ENCODE results near the gene MAPK8.

GRCh38 chr10:48440771-48441170, 134.3 kb downstream of the MAPK8 start:
- no peak for TF ChIP-seq CTCF (IDR thresholded peaks at IDR 0.05)
- TF ChIP-seq POLR2A (IDR thresholded peaks at IDR 0.05): no peak
